Gastrocnemius medialis (tissue), 4 donors: Measurements from ENCODE around the gene POC1A. TPM values are rescaled to one million over a fixed set of nuclear protein-coding genes. Genes with fewer than 3 reads are reported as not detected.

Experiments used
- ATAC-seq, 2 donors: fragments of 150-250 bp; one replicate each; pipeline ENCODE4 v1.9.1; 2016
- DNase-seq, 2 donors: peaks; one replicate each; pipeline ENCODE4 v3.0.0-alpha.2; 2019
- H3K27ac ChIP-seq, 4 donors: fragments of 200-600 bp; sonication (generic); 1 replicate in 1 of 4; 2 replicates in 3 of 4; pipeline ENCODE4 v1.5.1; 2016 to 2018; ENCODE audit warnings: mild to moderate bottlenecking in 2 of 4, moderate library complexity in 1 of 4
- H3K27me3 ChIP-seq, 3 donors: fragments of 200-600 bp; sonication (generic) in 2 of 3; 1 replicate in 1 of 3; 2 replicates in 2 of 3; pipeline versions ENCODE4 v1.5.1 to v1.6.0; 2016 to 2019; ENCODE audit warnings: mild to moderate bottlenecking in 1 of 3, moderate library complexity in 1 of 3
- H3K36me3 ChIP-seq, 2 donors: fragments of 200-600 bp; sonication (generic) in 1 of 2; one replicate each; pipeline ENCODE4 v1.5.1; 2017 to 2018
- H3K4me1 ChIP-seq, 2 donors: fragments of 200-600 bp; sonication (generic) in 1 of 2; one replicate each; pipeline ENCODE4 v1.5.1; 2016 to 2017; ENCODE audit warnings: mild to moderate bottlenecking in 2 of 2
- H3K4me3 ChIP-seq, 4 donors: fragments of 200-600 bp; sonication (generic) in 3 of 4; 1 replicate in 1 of 4; 2 replicates in 3 of 4; pipeline ENCODE4 v1.5.1; 2016 to 2019; ENCODE audit warnings: mild to moderate bottlenecking in 2 of 4
- H3K9me3 ChIP-seq, 3 donors: fragments of 200-600 bp; sonication (generic) in 2 of 3; 1 replicate in 1 of 3; 2 replicates in 2 of 3; pipeline ENCODE4 v1.5.1; 2016 to 2019
- CTCF ChIP-seq, 5 experiments: fragments of 450-650 bp in 3 of 5; fragments of 200-600 bp in 2 of 5; sonication (generic) in 2 of 5; IDR thresholded peaks in 4 of 5; conservative IDR thresholded peaks in 1 of 5; 1 replicate in 4 of 5; 2 replicates in 1 of 5; pipeline ENCODE4 v1.5.1; 2016 to 2019; ENCODE audit warnings: antibody characterized with exemption in 5 of 5, mild to moderate bottlenecking in 3 of 5, moderate library complexity in 3 of 5
- POLR2A ChIP-seq, 2 donors: fragments of 450-650 bp; IDR thresholded peaks; one replicate each; pipeline ENCODE4 v1.6.1; 2017; ENCODE audit warnings: antibody characterized with exemption in 2 of 2, mild to moderate bottlenecking in 2 of 2, moderate library complexity in 2 of 2
- in situ Hi-C, 4 donors: fragments of 200-750 bp; cut with MboI; loops; one replicate each; pipeline versions ENCODE4 v1.15.0 to v1.8.0; 2017; ENCODE audit warnings: low sequenced_read_pairs in 4 of 4
- intact Hi-C: fragments of 100-400 bp; cut with DNase I; formaldehyde crosslinking; loops from one replicate; pipeline ENCODE4 v1.15.1; 2023; ENCODE audit warnings: low total_unique reads
- total RNA-seq, 4 donors: library from RNA; depleted of rRNA; stranded (reverse); fragments of >200 nt; gene quantifications; one replicate each; pipeline versions ENCODE4 v1.1.0 to v1.2.3, GENCODE V29; 2016

Gene POC1A
- total RNA-seq, 4 donors from 2014 or later = 0.51 to 3.2 (median 0.81) TPM

GRCh38 chr3:52176951-52177700 is 22.9 kb upstream of the POC1A start:
- H3K9me3 ChIP-seq = no peaks in the 10 kb centered on the region
- ATAC-seq (no peak), DNase-seq (no peak)
- in situ Hi-C loops (no loop called here), intact Hi-C loops (loop anchor here (10.0 kb wide), 1 partner anchor 1718 kb away; the partner anchor contains the start of gene SELENOK)
- no peaks in the 10 kb centered on the region for H3K36me3 ChIP-seq
- no peaks in the 10 kb centered on the region for H3K4me1 ChIP-seq
- TF ChIP-seq POLR2A (IDR thresholded peaks at IDR 0.05) = no peak
- no peak for TF ChIP-seq CTCF (IDR thresholded peaks at IDR 0.05 in 4 of 5, conservative IDR thresholded peaks at IDR 0.05 in 1 of 5)
- no peaks in the 10 kb centered on the region for H3K27me3 ChIP-seq
- no peak overlapping the region for H3K27ac ChIP-seq
- H3K4me3 ChIP-seq = no peak overlapping the region

- intact Hi-C loops = loop anchor here (10.0 kb wide), 1 partner anchor 1719 kb away; the partner anchor contains the start of gene SELENOK
- DNase-seq = no peak
- in situ Hi-C loops = no loop called here
Observed at GRCh38 chr3:52176180-52176752, 22.0 kb upstream of the POC1A start.

GRCh38 chr3:52175416-52176179 is 21.4 kb upstream of the POC1A start:
- ATAC-seq = no peak
- Histone ChIP-seq H3K9me3 (no peaks in the 10 kb centered on the region), H3K4me3 (no peak overlapping the region), H3K36me3 (no peaks in the 10 kb centered on the region), H3K27me3 (no peaks in the 10 kb centered on the region), H3K4me1 (no peaks in the 10 kb centered on the region), H3K27ac (no peak overlapping the region)
- TF ChIP-seq POLR2A (IDR thresholded peaks at IDR 0.05) = no peak
- TF ChIP-seq CTCF (IDR thresholded peaks at IDR 0.05 in 4 of 5, conservative IDR thresholded peaks at IDR 0.05 in 1 of 5) = no peak
- intact Hi-C loops (loop anchor here (10.0 kb wide), 1 partner anchor 1719 kb away; the partner anchor contains the start of gene SELENOK), in situ Hi-C loops (no loop called here)
- no peak for DNase-seq

More at GRCh38 chr3:52176180-52176752, 22.0 kb upstream of the POC1A start:
- Histone ChIP-seq H3K27me3 (no peaks in the 10 kb centered on the region), H3K27ac (no peak overlapping the region), H3K9me3 (no peaks in the 10 kb centered on the region), H3K4me1 (no peaks in the 10 kb centered on the region), H3K36me3 (no peaks in the 10 kb centered on the region), H3K4me3 (no peak overlapping the region)
- TF ChIP-seq POLR2A (IDR thresholded peaks at IDR 0.05) (no peak), CTCF (IDR thresholded peaks at IDR 0.05 in 4 of 5, conservative IDR thresholded peaks at IDR 0.05 in 1 of 5) (no peak)
- no peak for ATAC-seq

- Histone ChIP-seq H3K27me3 (no peaks in the 10 kb centered on the region), H3K27ac (no peak overlapping the region), H3K9me3 (no peaks in the 10 kb centered on the region), H3K4me1 (no peaks in the 10 kb centered on the region), H3K36me3 (no peaks in the 10 kb centered on the region), H3K4me3 (no peak overlapping the region)
- no peak for TF ChIP-seq CTCF (IDR thresholded peaks at IDR 0.05 in 4 of 5, conservative IDR thresholded peaks at IDR 0.05 in 1 of 5)
- no peak for TF ChIP-seq POLR2A (IDR thresholded peaks at IDR 0.05)
- intact Hi-C loops = loop anchor here (10.0 kb wide), 1 partner anchor 1720 kb away; the partner anchor contains the start of gene SELENOK
- DNase-seq = no peak
- no peak for ATAC-seq
- in situ Hi-C loops = no loop called here
Observed at GRCh38 chr3:52174896-52175295, 20.7 kb upstream of the POC1A start.
